ENCODE results near the gene RALGPS1.

DNA sequence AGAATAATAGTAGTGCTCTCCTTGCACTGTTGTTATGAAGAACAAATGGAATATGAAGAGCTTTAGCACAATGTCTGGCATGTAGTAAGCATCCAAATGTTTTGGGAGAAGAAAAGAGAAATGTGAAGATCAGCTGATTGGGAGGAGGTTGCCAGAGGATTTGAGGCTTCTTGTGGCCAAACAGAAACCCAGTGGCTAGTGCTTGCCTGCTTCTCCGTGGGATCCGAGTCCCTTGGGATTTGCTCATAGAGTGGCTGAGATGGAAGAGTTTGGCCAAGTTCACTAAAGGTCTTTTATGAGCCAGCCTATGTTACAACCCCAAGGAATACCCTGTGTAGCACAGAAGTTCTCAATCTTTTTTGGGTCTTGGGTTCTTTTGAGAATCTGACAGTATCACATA lies 121.9 kb downstream of the RALGPS1 start:
- no peak for TF ChIP-seq EP300 (IDR thresholded peaks at IDR 0.05)
- no peak for TF ChIP-seq POLR2A (IDR thresholded peaks at IDR 0.05)
- TF ChIP-seq, protein P1, sequence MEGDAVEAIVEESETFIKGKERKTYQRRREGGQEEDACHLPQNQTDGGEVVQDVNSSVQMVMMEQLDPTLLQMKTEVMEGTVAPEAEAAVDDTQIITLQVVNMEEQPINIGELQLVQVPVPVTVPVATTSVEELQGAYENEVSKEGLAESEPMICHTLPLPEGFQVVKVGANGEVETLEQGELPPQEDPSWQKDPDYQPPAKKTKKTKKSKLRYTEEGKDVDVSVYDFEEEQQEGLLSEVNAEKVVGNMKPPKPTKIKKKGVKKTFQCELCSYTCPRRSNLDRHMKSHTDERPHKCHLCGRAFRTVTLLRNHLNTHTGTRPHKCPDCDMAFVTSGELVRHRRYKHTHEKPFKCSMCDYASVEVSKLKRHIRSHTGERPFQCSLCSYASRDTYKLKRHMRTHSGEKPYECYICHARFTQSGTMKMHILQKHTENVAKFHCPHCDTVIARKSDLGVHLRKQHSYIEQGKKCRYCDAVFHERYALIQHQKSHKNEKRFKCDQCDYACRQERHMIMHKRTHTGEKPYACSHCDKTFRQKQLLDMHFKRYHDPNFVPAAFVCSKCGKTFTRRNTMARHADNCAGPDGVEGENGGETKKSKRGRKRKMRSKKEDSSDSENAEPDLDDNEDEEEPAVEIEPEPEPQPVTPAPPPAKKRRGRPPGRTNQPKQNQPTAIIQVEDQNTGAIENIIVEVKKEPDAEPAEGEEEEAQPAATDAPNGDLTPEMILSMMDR (IDR thresholded peaks at IDR 0.05): no peak
- TF ChIP-seq POLR2AphosphoS5 (IDR thresholded peaks at IDR 0.05): no peak
